K562 treated with DMSO at 1 percent for 24 hours (cell line): Measurements from ENCODE around the gene TMEM167B. TPM values are rescaled to one million over a fixed set of nuclear protein-coding genes. Genes with fewer than 3 reads are reported as not detected.

ENCODE experiments used
- total RNA-seq: library from RNA; unstranded; fragments of 300-600 nt; gene quantifications from 2 replicates; pipeline ENCODE4 v1.2.3, GENCODE V29; 2022; ENCODE audit warnings: low read depth; ENCODE audit not compliant: insufficient read depth

TMEM167B gene
- total RNA-seq, result 18.8 and 19.2 TPM in 2 replicates

GRCh38 chr1:109090196-109091077 is at the start of gene TMEM167B:
TMEM167B (plus strand) TSS chr1:109090764; CDS start chr1:109090873, 109 bp downstream.

GRCh38 chr1:109041621-109042468 is 48.7 kb upstream of the TMEM167B start, which contains the start of gene WDR47:
WDR47 (minus strand) TSS chr1:109042102; CDS start chr1:109023512, 18,590 bp downstream.

GRCh38 chr1:109075531-109076490 is 14.8 kb upstream of the TMEM167B start, which contains the start of gene TAF13:
TAF13 (minus strand) TSS chr1:109076003; CDS start chr1:109075947, 56 bp downstream.

GRCh38 chr1:109113590-109114341 is 23.2 kb downstream of the TMEM167B start, which contains the start of gene ELAPOR1:
ELAPOR1 (plus strand) TSS chr1:109114115; CDS start chr1:109114184, 69 bp downstream.

Other genes starting within 250 kb of the TMEM167B start
- gene AKNAD1, start 233.7 kb upstream of the TMEM167B start, total RNA-seq, result not detected in 2 replicates
- gene GPSM2, start 213.8 kb upstream of the TMEM167B start, total RNA-seq, result 21.4 and 29.7 TPM in 2 replicates
- 17.9 and 19.6 TPM in 2 replicates for gene CLCC1, start 127.3 kb upstream of the TMEM167B start, total RNA-seq
- gene WDR47, start 48.7 kb upstream of the TMEM167B start, total RNA-seq, result 12.4 and 13.9 TPM in 2 replicates
- 25.6 and 41.1 TPM in 2 replicates for gene TAF13, start 14.8 kb upstream of the TMEM167B start, total RNA-seq
- gene ELAPOR1, start 23.4 kb downstream of the TMEM167B start, total RNA-seq, result 0.09 and 0.37 TPM in 2 replicates
- 623 and 642 TPM in 2 replicates for gene SARS1, start 123.2 kb downstream of the TMEM167B start, total RNA-seq
- 19.6 and 20.2 TPM in 2 replicates for gene CELSR2, start 158.8 kb downstream of the TMEM167B start, total RNA-seq
- gene PSRC1, start 192.4 kb downstream of the TMEM167B start, total RNA-seq, result 63.2 and 71.2 TPM in 2 replicates
- gene MYBPHL, start 216.2 kb downstream of the TMEM167B start, total RNA-seq, result 0.28 TPM in 1 of 2 replicates, not detected in the other